A673 (cell line): ENCODE measurements around the gene AGPAT3. TPM values are rescaled to one million over a fixed set of nuclear protein-coding genes. Genes with fewer than 3 reads are reported as not detected.

ENCODE experiments used
- BruUV-seq: library from RNA; stranded (reverse); fragments of 400-500 nt; replicated peaks from 2 replicates; lab custom pipeline; 2021; lab: Mats Ljungman, UMichigan
- CTCF ChIA-PET: fragments of 300-600 bp; sonication (Branson Sonifier 250); formaldehyde crosslinking; loops from one replicate; lab custom pipeline; 2022; ENCODE audit warnings: antibody characterized with exemption; lab: Charles Lee
- POLR2A ChIA-PET: fragments of 300-600 bp; sonication (Branson Sonifier 250); formaldehyde crosslinking; loops from one replicate; lab custom pipeline; 2022; ENCODE audit warnings: antibody characterized with exemption; ENCODE audit not compliant: low non-redundant PET; lab: Charles Lee
- DNase-seq: peaks from one replicate; pipeline ENCODE4 v3.0.0-alpha.2; 2015; ENCODE audit warnings: low spot score
- H3K27ac ChIP-seq: fragments of 200-600 bp; sonication (generic); 2 replicates; pipeline ENCODE4 v1.5.1; 2016; ENCODE audit warnings: mixed run types, low read depth, mild to moderate bottlenecking, mixed read lengths, antibody characterized with exemption, low read length; ENCODE audit not compliant: poor library complexity, severe bottlenecking
- H3K27me3 ChIP-seq: fragments of 200-600 bp; sonication (generic); replicated peaks from 2 replicates; pipeline ENCODE4 v1.6.1; 2017; ENCODE audit warnings: mixed run types, low read depth, mild to moderate bottlenecking, mixed read lengths, antibody characterized with exemption, low read length; ENCODE audit not compliant: insufficient read depth, poor library complexity
- H3K36me3 ChIP-seq: fragments of 200-600 bp; sonication (generic); 2 replicates; pipeline ENCODE4 v1.6.1; 2016; ENCODE audit warnings: mixed run types, mild to moderate bottlenecking, mixed read lengths, antibody characterized with exemption, low read length; ENCODE audit not compliant: insufficient read depth, poor library complexity, severe bottlenecking
- H3K4me1 ChIP-seq: fragments of 200-600 bp; sonication (generic); 2 replicates; pipeline ENCODE4 v1.6.1; 2017; ENCODE audit warnings: mixed run types, mild to moderate bottlenecking, mixed read lengths, antibody characterized with exemption, low read length; ENCODE audit not compliant: insufficient read depth, poor library complexity, severe bottlenecking
- H3K4me3 ChIP-seq: fragments of 200-600 bp; sonication (generic); 2 replicates; pipeline ENCODE4 v1.5.1; 2016; ENCODE audit warnings: low read depth, mixed run types, mild to moderate bottlenecking, mixed read lengths, low read length; ENCODE audit not compliant: poor library complexity, severe bottlenecking
- H3K9me3 ChIP-seq: fragments of 200-600 bp; sonication (generic); 2 replicates; pipeline ENCODE4 v1.6.1; 2016; ENCODE audit warnings: mixed run types, low read depth, mild to moderate bottlenecking, mixed read lengths, antibody characterized with exemption, low read length; ENCODE audit not compliant: poor library complexity, severe bottlenecking
- CTCF ChIP-seq: fragments of 300-800, 200-600 bp; sonication (generic); conservative IDR thresholded peaks from 2 replicates; pipeline ENCODE4 v1.5.1; 2017; ENCODE audit warnings: low read depth, mild to moderate bottlenecking, antibody characterized with exemption, low read length, moderate library complexity, mixed read lengths
- EZH2 ChIP-seq: fragments of 200-600 bp; sonication (generic); IDR thresholded peaks from 2 replicates; pipeline ENCODE4 v1.6.1; 2017; ENCODE audit warnings: borderline replicate concordance, low read depth, mild to moderate bottlenecking, mixed read lengths, antibody characterized with exemption, low read length; ENCODE audit not compliant: poor library complexity, severe bottlenecking
- intact Hi-C: fragments of 100-400 bp; cut with micrococcal nuclease; formaldehyde crosslinking; loops from one replicate; pipeline ENCODE4 v1.10.0; 2022; ENCODE audit not compliant: unreplicated experiment
- total RNA-seq: library from RNA; stranded (reverse); gene quantifications from 2 replicates; pipeline ENCODE4 v1.2.3, GENCODE V29; 2021

Gene AGPAT3
- total RNA-seq, 1 experiment from 2014 or later = 69.6 TPM

GRCh38 chr21:44018813-44019567 lies 154.0 kb downstream of the AGPAT3 start:
- TF ChIP-seq EZH2 (no peak), CTCF (no peak)

GRCh38 chr21:44019568-44019958 lies 154.5 kb downstream of the AGPAT3 start:
- CTCF ChIA-PET = no interaction called here

More at GRCh38 chr21:44018813-44019567, 154.0 kb downstream of the AGPAT3 start:
- POLR2A ChIA-PET = no interaction called here
- Histone ChIP-seq H3K9me3 (no peaks in the 10 kb centered on the region), H3K27me3 (no peaks in the 10 kb centered on the region), H3K4me3 (no peak overlapping the region), H3K36me3 (no peaks in the 10 kb centered on the region), H3K4me1 (peaks cover 22% of the 10 kb centered on the region), H3K27ac (no peak overlapping the region)
- BruUV-seq = no TSS peak
- CTCF ChIA-PET = no interaction called here
- DNase-seq = no peak
- intact Hi-C loops = no loop called here

GRCh38 chr21:44020551-44020950 lies 155.5 kb downstream of the AGPAT3 start:
- no peaks in the 10 kb centered on the region for H3K9me3 ChIP-seq
- no peak overlapping the region for H3K27ac ChIP-seq
- no TSS peak for BruUV-seq
- TF ChIP-seq EZH2 (no peak), CTCF (no peak)
- H3K4me3 ChIP-seq = no peak overlapping the region
- no peak for DNase-seq
- H3K4me1 ChIP-seq = peaks cover 22% of the 10 kb centered on the region
- no peaks in the 10 kb centered on the region for H3K36me3 ChIP-seq
- POLR2A ChIA-PET = no interaction called here
- intact Hi-C loops = no loop called here
- CTCF ChIA-PET = no interaction called here
- H3K27me3 ChIP-seq = no peaks in the 10 kb centered on the region

More at GRCh38 chr21:44019568-44019958, 154.5 kb downstream of the AGPAT3 start:
- TF ChIP-seq EZH2 (no peak), CTCF (no peak)
- peaks cover 16% of the 10 kb centered on the region for H3K4me1 ChIP-seq
- H3K36me3 ChIP-seq = no peaks in the 10 kb centered on the region
- no TSS peak for BruUV-seq
- intact Hi-C loops = no loop called here
- no peak for DNase-seq
- no peak overlapping the region for H3K4me3 ChIP-seq
- POLR2A ChIA-PET = no interaction called here
- H3K27me3 ChIP-seq = no peaks in the 10 kb centered on the region
- H3K27ac ChIP-seq = no peak overlapping the region
- no peaks in the 10 kb centered on the region for H3K9me3 ChIP-seq
